ENCODE data around the gene ZNF234. TPM values are rescaled to one million over a fixed set of nuclear protein-coding genes. Genes with fewer than 3 reads are reported as not detected.

The ZNF234 gene
- total and polyA plus RNA-seq, 2 of the 8 experiments (the other 6 are each of a cell fraction or from before 2014, with no cell fraction given), result 1.9 to 12.3 TPM

DNA sequence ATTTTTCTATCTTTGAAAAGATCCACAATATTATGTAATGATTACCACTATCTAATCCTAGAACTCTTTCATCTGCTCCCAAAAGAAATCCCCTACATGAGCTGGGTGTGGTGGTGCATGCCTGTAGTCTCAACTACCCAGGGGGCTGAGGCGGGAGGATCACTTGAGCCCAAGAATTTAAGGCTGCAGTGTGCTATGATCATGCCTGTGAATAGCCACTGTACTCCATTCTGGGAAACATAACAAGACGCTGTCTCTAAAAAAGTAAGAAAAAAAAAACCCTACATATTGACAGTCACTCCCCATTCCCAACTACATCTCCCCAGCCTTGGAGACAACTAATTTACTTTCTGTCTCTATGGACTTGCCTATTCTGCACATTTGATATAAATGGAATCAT lies 22.4 kb downstream of the ZNF234 start:
- Histone ChIP-seq H3K18ac (ENCODE audit: extremely low read depth, low read length) (no peak overlapping the region), H3K56ac (replicated peaks; ENCODE audit: insufficient read length, low read depth, low read length) (no peak overlapping the region), H4K5ac (ENCODE audit: insufficient read length, low read depth, low read length) (no peak overlapping the region), H3K23me2 (ENCODE audit: low read depth, low read length) (no peaks in the 10 kb centered on the region; the same call in 1 of the 2 replicates), H3K27ac (ENCODE audit: low read depth, low read length) (no peak overlapping the region), H3K36me3 (ENCODE audit: control insufficient read depth in 2 of 4, insufficient read depth in 4 of 4, low read length in 3 of 4) (peaks cover 3 to 14% (median 9%) of the 10 kb centered on the region in 4 experiments; a peak in 7 of 8 replicates), H4K8ac (ENCODE audit: extremely low read depth, insufficient read depth, low read length) (no peak overlapping the region), H2AK5ac (ENCODE audit: low read depth, low read length) (no peak overlapping the region), H2AFZ (ENCODE audit: low read length) (no peak overlapping the region), H2BK20ac (ENCODE audit: low read length) (no peak overlapping the region), H3K4ac (replicated peaks; ENCODE audit: insufficient read length, low read depth, low read length) (no peak overlapping the region), H2BK120ac (replicated peaks; ENCODE audit: low read depth, low read length) (no peak overlapping the region), H2BK15ac (ENCODE audit: low read length) (no peak overlapping the region), H3K79me1 (ENCODE audit: low read depth, low read length) (no peaks in the 10 kb centered on the region; the same call in 1 of the 2 replicates), H3K27me3 (replicated peaks in 1 of 4; ENCODE audit: control insufficient read depth in 3 of 4, extremely low read depth in 1 of 4, insufficient read depth in 3 of 4, low read length in 3 of 4) (no peaks in the 10 kb centered on the region), H3K4me1 (replicated peaks in 1 of 4; ENCODE audit: control insufficient read depth in 3 of 4, insufficient read depth in 4 of 4, low read length in 3 of 4) (peaks cover 0 to 5% (median 0%) of the 10 kb centered on the region in 4 experiments; a peak in 1 of 7 replicates), H3K9me3 (ENCODE audit: insufficient read depth in 2 of 2, low read depth in 1 of 2, low read length in 1 of 2) (peaks cover 0 to 3% of the 10 kb centered on the region in 2 experiments; a peak in 1 of 4 replicates), H3K79me2 (ENCODE audit: control insufficient read depth in 1 of 2, insufficient read depth in 2 of 2, low read length in 2 of 2) (peaks cover 0 to 24% of the 10 kb centered on the region in 2 experiments; a peak in 2 of 4 replicates), H2BK5ac (ENCODE audit: low read depth, low read length) (no peak overlapping the region), H4K20me1 (replicated peaks in 1 of 2; ENCODE audit: control insufficient read depth in 1 of 2, insufficient read depth in 2 of 2, low read length in 2 of 2) (no peaks in the 10 kb centered on the region), H3K4me2 (ENCODE audit: insufficient read depth in 1 of 2, low read depth in 2 of 2, low read length in 2 of 2) (peak overlapping the region in 1 of 2 experiments; percentile 91; a peak in 1 of 4 replicates), H3K23ac (ENCODE audit: insufficient read length) (no peak overlapping the region), H3K9ac (replicated peaks in 1 of 4; ENCODE audit: extremely low read depth in 1 of 4, low read depth in 3 of 4, low read length in 3 of 4) (no peak overlapping the region), H2BK12ac (ENCODE audit: low read depth, low read length) (no peak overlapping the region), H3K14ac (ENCODE audit: insufficient read length) (no peak overlapping the region), H3K4me3 (ENCODE audit: extremely low read depth in 1 of 4, insufficient read depth in 2 of 4, low read depth in 3 of 4, low read length in 4 of 4) (no peak overlapping the region), H4K91ac (replicated peaks; ENCODE audit: insufficient read length, low read length) (no peak overlapping the region)
- ChIA-PET POLR2A (ENCODE audit: partially characterized antibody) (interaction anchor here (0.6 to 4.8 kb wide), 3 partner anchors 13 to 386 kb away, joined by 3 to 27 read pairs (median 19); partner anchors contain the start of gene ZNF225), CTCF (ENCODE audit: partially characterized antibody) (no interaction called here)
- FAIRE-seq, result no peak
- 91% methylated on average over 2 of the region's 2 CpGs; no CpG with 5 or more reads in 1 of the 2 experiments for WGBS, 2 experiments (ENCODE audit: extremely low coverage in 1 of 2, insufficient coverage in 1 of 2, insufficient read length in 1 of 2, insufficient replicate concordance in 2 of 2, low coverage in 1 of 2, low lambda C conversion rate in 2 of 2, missing lambda C conversion rate in 1 of 2)
- DNase-seq (ENCODE audit: low read depth in 1 of 2, low spot score in 2 of 2), result no peak
- no peak for TF ChIP-seq TEAD4 (IDR thresholded peaks at IDR 0.05; ENCODE audit: low read depth, low read length)
- TF ChIP-seq ASH2L (IDR thresholded peaks at IDR 0.05; ENCODE audit: low read length), result no peak
- no peak for TF ChIP-seq KDM4A (IDR thresholded peaks at IDR 0.05; ENCODE audit: low read depth, low read length, severe bottlenecking)
- TF ChIP-seq CHD1 (IDR thresholded peaks at IDR 0.05; ENCODE audit: low read depth, low read length), result no peak
- TF ChIP-seq, protein P1, sequence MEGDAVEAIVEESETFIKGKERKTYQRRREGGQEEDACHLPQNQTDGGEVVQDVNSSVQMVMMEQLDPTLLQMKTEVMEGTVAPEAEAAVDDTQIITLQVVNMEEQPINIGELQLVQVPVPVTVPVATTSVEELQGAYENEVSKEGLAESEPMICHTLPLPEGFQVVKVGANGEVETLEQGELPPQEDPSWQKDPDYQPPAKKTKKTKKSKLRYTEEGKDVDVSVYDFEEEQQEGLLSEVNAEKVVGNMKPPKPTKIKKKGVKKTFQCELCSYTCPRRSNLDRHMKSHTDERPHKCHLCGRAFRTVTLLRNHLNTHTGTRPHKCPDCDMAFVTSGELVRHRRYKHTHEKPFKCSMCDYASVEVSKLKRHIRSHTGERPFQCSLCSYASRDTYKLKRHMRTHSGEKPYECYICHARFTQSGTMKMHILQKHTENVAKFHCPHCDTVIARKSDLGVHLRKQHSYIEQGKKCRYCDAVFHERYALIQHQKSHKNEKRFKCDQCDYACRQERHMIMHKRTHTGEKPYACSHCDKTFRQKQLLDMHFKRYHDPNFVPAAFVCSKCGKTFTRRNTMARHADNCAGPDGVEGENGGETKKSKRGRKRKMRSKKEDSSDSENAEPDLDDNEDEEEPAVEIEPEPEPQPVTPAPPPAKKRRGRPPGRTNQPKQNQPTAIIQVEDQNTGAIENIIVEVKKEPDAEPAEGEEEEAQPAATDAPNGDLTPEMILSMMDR (IDR thresholded peaks at IDR 0.05; ENCODE audit: control extremely low read depth in 1 of 3, insufficient read depth in 1 of 3, low read depth in 1 of 3, low read length in 3 of 3), result no peak
- no peak for TF ChIP-seq MAFK (IDR thresholded peaks at IDR 0.05; ENCODE audit: low read depth, low read length)
- no peak for TF ChIP-seq TAF7 (optimal IDR thresholded peaks at IDR 0.05; ENCODE audit: borderline replicate concordance, low read depth, low read length)
- no peak for TF ChIP-seq SIX5 (IDR thresholded peaks at IDR 0.05; ENCODE audit: low read depth, low read length)
- TF ChIP-seq, protein P2, sequence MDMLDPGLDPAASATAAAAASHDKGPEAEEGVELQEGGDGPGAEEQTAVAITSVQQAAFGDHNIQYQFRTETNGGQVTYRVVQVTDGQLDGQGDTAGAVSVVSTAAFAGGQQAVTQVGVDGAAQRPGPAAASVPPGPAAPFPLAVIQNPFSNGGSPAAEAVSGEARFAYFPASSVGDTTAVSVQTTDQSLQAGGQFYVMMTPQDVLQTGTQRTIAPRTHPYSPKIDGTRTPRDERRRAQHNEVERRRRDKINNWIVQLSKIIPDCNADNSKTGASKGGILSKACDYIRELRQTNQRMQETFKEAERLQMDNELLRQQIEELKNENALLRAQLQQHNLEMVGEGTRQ (IDR thresholded peaks at IDR 0.05; ENCODE audit: low read length), result no peak
- no peak for TF ChIP-seq GTF2F1 (IDR thresholded peaks at IDR 0.05; ENCODE audit: borderline replicate concordance, low read depth, low read length)
